Gastrocnemius medialis (tissue), 4 donors: ENCODE data around the gene CDC14B. TPM values are rescaled to one million over a fixed set of nuclear protein-coding genes. Genes with fewer than 3 reads are reported as not detected.

Experiments
- ATAC-seq, 2 donors: fragments of 150-250 bp; one replicate each; pipeline ENCODE4 v1.9.1; 2016
- DNase-seq, 2 donors: peaks; one replicate each; pipeline ENCODE4 v3.0.0-alpha.2; 2019
- H3K27ac ChIP-seq, 4 donors: fragments of 200-600 bp; sonication (generic); 1 replicate in 1 of 4; 2 replicates in 3 of 4; pipeline ENCODE4 v1.5.1; 2016 to 2018; ENCODE audit warnings: mild to moderate bottlenecking in 2 of 4, moderate library complexity in 1 of 4
- H3K27me3 ChIP-seq, 3 donors: fragments of 200-600 bp; sonication (generic) in 2 of 3; 1 replicate in 1 of 3; 2 replicates in 2 of 3; pipeline versions ENCODE4 v1.5.1 to v1.6.0; 2016 to 2019; ENCODE audit warnings: mild to moderate bottlenecking in 1 of 3, moderate library complexity in 1 of 3
- H3K36me3 ChIP-seq, 2 donors: fragments of 200-600 bp; sonication (generic) in 1 of 2; one replicate each; pipeline ENCODE4 v1.5.1; 2017 to 2018
- H3K4me1 ChIP-seq, 2 donors: fragments of 200-600 bp; sonication (generic) in 1 of 2; one replicate each; pipeline ENCODE4 v1.5.1; 2016 to 2017; ENCODE audit warnings: mild to moderate bottlenecking in 2 of 2
- H3K4me3 ChIP-seq, 4 donors: fragments of 200-600 bp; sonication (generic) in 3 of 4; 1 replicate in 1 of 4; 2 replicates in 3 of 4; pipeline ENCODE4 v1.5.1; 2016 to 2019; ENCODE audit warnings: mild to moderate bottlenecking in 2 of 4
- H3K9me3 ChIP-seq, 3 donors: fragments of 200-600 bp; sonication (generic) in 2 of 3; 1 replicate in 1 of 3; 2 replicates in 2 of 3; pipeline ENCODE4 v1.5.1; 2016 to 2019
- CTCF ChIP-seq, 5 experiments: fragments of 450-650 bp in 3 of 5; fragments of 200-600 bp in 2 of 5; sonication (generic) in 2 of 5; IDR thresholded peaks in 4 of 5; conservative IDR thresholded peaks in 1 of 5; 1 replicate in 4 of 5; 2 replicates in 1 of 5; pipeline ENCODE4 v1.5.1; 2016 to 2019; ENCODE audit warnings: antibody characterized with exemption in 5 of 5, mild to moderate bottlenecking in 3 of 5, moderate library complexity in 3 of 5
- POLR2A ChIP-seq, 2 donors: fragments of 450-650 bp; IDR thresholded peaks; one replicate each; pipeline ENCODE4 v1.6.1; 2017; ENCODE audit warnings: antibody characterized with exemption in 2 of 2, mild to moderate bottlenecking in 2 of 2, moderate library complexity in 2 of 2
- in situ Hi-C, 4 donors: fragments of 200-750 bp; cut with MboI; loops; one replicate each; pipeline versions ENCODE4 v1.15.0 to v1.8.0; 2017; ENCODE audit warnings: low sequenced_read_pairs in 4 of 4
- intact Hi-C: fragments of 100-400 bp; cut with DNase I; formaldehyde crosslinking; loops from one replicate; pipeline ENCODE4 v1.15.1; 2023; ENCODE audit warnings: low total_unique reads
- total RNA-seq, 4 donors: library from RNA; depleted of rRNA; stranded (reverse); fragments of >200 nt; gene quantifications; one replicate each; pipeline versions ENCODE4 v1.1.0 to v1.2.3, GENCODE V29; 2016

Gene CDC14B
- total RNA-seq, 4 donors from 2014 or later = 2.0 to 9.4 (median 5.5) TPM

GRCh38 chr9:96564217-96564616, 55.4 kb downstream of the CDC14B start:
- DNase-seq (no peak), ATAC-seq (no peak)
- no peaks in the 10 kb centered on the region for H3K27me3 ChIP-seq
- no peaks in the 10 kb centered on the region for H3K36me3 ChIP-seq
- H3K4me3 ChIP-seq = no peak overlapping the region
- H3K9me3 ChIP-seq = no peaks in the 10 kb centered on the region
- intact Hi-C loops = loop anchor here (10.0 kb wide), 2 partner anchors 91 to 239 kb away; partner anchors contain the start of gene PRXL2C
- peaks cover 0 to 11% of the 10 kb centered on the region in 2 donors for H3K4me1 ChIP-seq
- TF ChIP-seq CTCF (IDR thresholded peaks at IDR 0.05 in 4 of 5, conservative IDR thresholded peaks at IDR 0.05 in 1 of 5) (no peak), POLR2A (IDR thresholded peaks at IDR 0.05) (no peak)
- in situ Hi-C loops = loop anchor here in 1 of 4 donors (10.0 kb wide), 1 partner anchor 109 kb away; the partner anchor contains the start of gene HABP4
- no peak overlapping the region for H3K27ac ChIP-seq

- TF ChIP-seq CTCF (IDR thresholded peaks at IDR 0.05 in 4 of 5, conservative IDR thresholded peaks at IDR 0.05 in 1 of 5) (no peak), POLR2A (IDR thresholded peaks at IDR 0.05) (no peak)
- DNase-seq (no peak), ATAC-seq (no peak)
- intact Hi-C loops (no loop called here), in situ Hi-C loops (no loop called here)
- Histone ChIP-seq H3K9me3 (no peaks in the 10 kb centered on the region), H3K27ac (no peak overlapping the region), H3K36me3 (no peaks in the 10 kb centered on the region), H3K4me1 (no peaks in the 10 kb centered on the region), H3K4me3 (no peak overlapping the region), H3K27me3 (no peaks in the 10 kb centered on the region)
Observed at GRCh38 chr9:96559339-96559943, 60.2 kb downstream of the CDC14B start.

GRCh38 chr9:96557921-96558320, 61.7 kb downstream of the CDC14B start:
- Histone ChIP-seq H3K4me1 (no peaks in the 10 kb centered on the region), H3K36me3 (no peaks in the 10 kb centered on the region), H3K27me3 (no peaks in the 10 kb centered on the region), H3K4me3 (no peak overlapping the region), H3K9me3 (no peaks in the 10 kb centered on the region), H3K27ac (no peak overlapping the region)
- ATAC-seq = no peak
- intact Hi-C loops (no loop called here), in situ Hi-C loops (no loop called here)
- no peak for DNase-seq
- no peak for TF ChIP-seq POLR2A (IDR thresholded peaks at IDR 0.05)
- no peak for TF ChIP-seq CTCF (IDR thresholded peaks at IDR 0.05 in 4 of 5, conservative IDR thresholded peaks at IDR 0.05 in 1 of 5)

- in situ Hi-C loops = no loop called here
- Histone ChIP-seq H3K4me3 (no peak overlapping the region), H3K9me3 (no peaks in the 10 kb centered on the region), H3K27ac (peak overlapping the region; percentile 8 to 49 (median 42)), H3K36me3 (no peaks in the 10 kb centered on the region), H3K27me3 (no peaks in the 10 kb centered on the region), H3K4me1 (no peaks in the 10 kb centered on the region)
- intact Hi-C loops = no loop called here
- ATAC-seq (peak in 1 of 2 donors; percentile 27), DNase-seq (no peak)
- TF ChIP-seq CTCF (IDR thresholded peaks at IDR 0.05 in 4 of 5, conservative IDR thresholded peaks at IDR 0.05 in 1 of 5) = no peak
Observed at GRCh38 chr9:96556701-96557461, 62.8 kb downstream of the CDC14B start.
